H1 (cell line): ENCODE data around the gene KCTD17. TPM values are rescaled to one million over a fixed set of nuclear protein-coding genes. Genes with fewer than 3 reads are reported as not detected.

Experiments used
- CTCF ChIA-PET: fragments of 300-600 bp; sonication (Branson Sonifier 250); formaldehyde crosslinking; loops from one replicate; lab custom pipeline; 2021; ENCODE audit not compliant: partially characterized antibody; lab: Charles Lee
- POLR2A ChIA-PET: fragments of 300-600 bp; sonication (Branson Sonifier 250); formaldehyde crosslinking; loops from one replicate; lab custom pipeline; 2021; ENCODE audit warnings: inconsistent platforms; ENCODE audit not compliant: partially characterized antibody; lab: Charles Lee
- DNase-seq, 2 experiments: peaks; one replicate each; pipeline versions ENCODE4 v3.0.0 to v3.0.0-alpha.2; 2010 to 2022; ENCODE audit warnings: low spot score in 2 of 2, low read depth in 1 of 2, mixed read lengths in 1 of 2
- FAIRE-seq: peaks from 2 replicates; lab custom pipeline; 2011; peaks lifted over from hg19 to GRCh38; lab: Jason Lieb, UNC
- H2AFZ ChIP-seq: 2 replicates; pipeline ENCODE4 v1.8.1; 2012; ENCODE audit warnings: low read length, inconsistent platforms
- H2AK5ac ChIP-seq: 2 replicates; pipeline ENCODE4 v1.6.1; 2013; ENCODE audit warnings: low read depth, low read length
- H2BK120ac ChIP-seq: replicated peaks from 2 replicates; pipeline ENCODE3; 2013; ENCODE audit warnings: low read depth, low read length, inconsistent platforms
- H2BK12ac ChIP-seq: 2 replicates; pipeline ENCODE4 v1.6.1; 2013; ENCODE audit warnings: low read depth, low read length
- H2BK15ac ChIP-seq: 2 replicates; pipeline ENCODE4 v1.6.1; 2013; ENCODE audit warnings: low read length
- H2BK20ac ChIP-seq: 2 replicates; pipeline ENCODE4 v1.6.1; 2013; ENCODE audit warnings: low read length
- H2BK5ac ChIP-seq: 2 replicates; pipeline ENCODE4 v1.6.1; 2013; ENCODE audit warnings: low read depth, low read length
- H3K14ac ChIP-seq: 2 replicates; pipeline ENCODE4 v1.6.1; 2013; ENCODE audit warnings: inconsistent platforms; ENCODE audit not compliant: insufficient read length
- H3K18ac ChIP-seq: 2 replicates; pipeline ENCODE4 v1.6.1; 2013; ENCODE audit warnings: low read length; ENCODE audit errors: extremely low read depth
- H3K23ac ChIP-seq: 2 replicates; pipeline ENCODE4 v1.6.1; 2013; ENCODE audit warnings: inconsistent platforms; ENCODE audit not compliant: insufficient read length
- H3K23me2 ChIP-seq: 2 replicates; pipeline ENCODE4 v1.6.1; 2013; ENCODE audit warnings: low read depth, low read length
- H3K27ac ChIP-seq: 2 replicates; pipeline ENCODE4 v1.6.1; 2011; ENCODE audit warnings: low read depth, low read length, inconsistent platforms
- H3K27me3 ChIP-seq, 4 experiments: replicated peaks in 1 of 4; 1 replicate in 1 of 4; 2 replicates in 3 of 4; pipeline versions ENCODE4 v1.6.1 to v1.8.1; 2011 to 2013; ENCODE audit warnings: low read length in 3 of 4, mild to moderate bottlenecking in 3 of 4, inconsistent platforms in 2 of 4, mixed read lengths in 2 of 4, moderate library complexity in 1 of 4; ENCODE audit not compliant: control insufficient read depth in 3 of 4, insufficient read depth in 3 of 4; ENCODE audit errors: extremely low read depth in 1 of 4
- H3K36me3 ChIP-seq, 4 experiments: 2 replicates each; pipeline versions ENCODE4 v1.6.1 to v1.8.1; 2011 to 2013; ENCODE audit warnings: mild to moderate bottlenecking in 4 of 4, low read length in 3 of 4, moderate library complexity in 2 of 4, control low read depth in 1 of 4, inconsistent platforms in 1 of 4; ENCODE audit not compliant: insufficient read depth in 4 of 4, control insufficient read depth in 2 of 4
- H3K4ac ChIP-seq: replicated peaks from 2 replicates; pipeline ENCODE3; 2013; ENCODE audit warnings: low read length, low read depth, mixed read lengths, inconsistent platforms; ENCODE audit not compliant: insufficient read length
- H3K4me1 ChIP-seq, 4 experiments: replicated peaks in 1 of 4; 1 replicate in 1 of 4; 2 replicates in 3 of 4; pipeline versions ENCODE4 v1.6.1 to v1.8.1; 2011 to 2013; ENCODE audit warnings: low read length in 3 of 4, inconsistent platforms in 2 of 4, mixed read lengths in 1 of 4; ENCODE audit not compliant: insufficient read depth in 4 of 4, control insufficient read depth in 3 of 4
- H3K4me2 ChIP-seq, 2 experiments: 2 replicates each; pipeline versions ENCODE4 v1.6.1 to v1.8.1; 2011 to 2013; ENCODE audit warnings: low read depth in 2 of 2, low read length in 2 of 2, control low read depth in 1 of 2, inconsistent platforms in 1 of 2, mild to moderate bottlenecking in 1 of 2; ENCODE audit not compliant: insufficient read depth in 1 of 2
- H3K4me3 ChIP-seq, 4 experiments: fragments of 200-600, 300-600 bp in 1 of 4; sonication (generic), shearing (Covaris generic), sonication (Bioruptor Twin) in 1 of 4; 2 replicates each; pipeline versions ENCODE4 v1.5.1 to v1.8.1; 2011 to 2016; ENCODE audit warnings: low read length in 4 of 4, low read depth in 3 of 4, control low read depth in 2 of 4, inconsistent platforms in 2 of 4, mild to moderate bottlenecking in 2 of 4, mixed read lengths in 1 of 4, moderate library complexity in 1 of 4; ENCODE audit not compliant: insufficient read depth in 2 of 4; ENCODE audit errors: extremely low read depth in 1 of 4
- H3K56ac ChIP-seq: replicated peaks from 2 replicates; pipeline ENCODE3; 2013; ENCODE audit warnings: low read depth, mild to moderate bottlenecking, mixed read lengths, low read length, inconsistent platforms; ENCODE audit not compliant: insufficient read length
- H3K79me1 ChIP-seq: 2 replicates; pipeline ENCODE4 v1.6.1; 2013; ENCODE audit warnings: low read depth, low read length, control low read depth
- H3K79me2 ChIP-seq, 2 experiments: 2 replicates each; pipeline versions ENCODE4 v1.6.1 to v1.8.1; 2012 to 2013; ENCODE audit warnings: low read length in 2 of 2, mild to moderate bottlenecking in 2 of 2, inconsistent platforms in 1 of 2; ENCODE audit not compliant: insufficient read depth in 2 of 2, control insufficient read depth in 1 of 2
- H3K9ac ChIP-seq, 4 experiments: replicated peaks in 1 of 4; 1 replicate in 1 of 4; 2 replicates in 3 of 4; pipeline versions ENCODE4 v1.6.1 to v1.8.1; 2011 to 2013; ENCODE audit warnings: low read depth in 3 of 4, low read length in 3 of 4, control low read depth in 2 of 4, mild to moderate bottlenecking in 2 of 4, moderate library complexity in 2 of 4, inconsistent platforms in 1 of 4; ENCODE audit errors: extremely low read depth in 1 of 4
- H3K9me3 ChIP-seq, 2 experiments: 2 replicates each; pipeline versions ENCODE4 v1.6.1 to v1.8.1; 2012 to 2013; ENCODE audit warnings: mild to moderate bottlenecking in 2 of 2, moderate library complexity in 2 of 2, control low read depth in 1 of 2, inconsistent platforms in 1 of 2, low read depth in 1 of 2, low read length in 1 of 2, mixed read lengths in 1 of 2; ENCODE audit not compliant: insufficient read depth in 2 of 2
- H4K20me1 ChIP-seq, 2 experiments: replicated peaks in 1 of 2; 2 replicates each; pipeline versions ENCODE3 to v1.8.1; 2011 to 2013; ENCODE audit warnings: inconsistent platforms in 2 of 2, low read length in 2 of 2, mild to moderate bottlenecking in 1 of 2; ENCODE audit not compliant: insufficient read depth in 2 of 2, control insufficient read depth in 1 of 2
- H4K5ac ChIP-seq: 2 replicates; pipeline ENCODE4 v1.6.1; 2013; ENCODE audit warnings: low read length, low read depth, mixed read lengths, inconsistent platforms; ENCODE audit not compliant: insufficient read length
- H4K8ac ChIP-seq: 2 replicates; pipeline ENCODE4 v1.8.0; 2013; ENCODE audit warnings: mild to moderate bottlenecking, moderate library complexity, low read length, inconsistent platforms; ENCODE audit not compliant: insufficient read depth; ENCODE audit errors: extremely low read depth
- H4K91ac ChIP-seq: replicated peaks from 2 replicates; pipeline ENCODE3; 2013; ENCODE audit warnings: low read length, mixed read lengths, inconsistent platforms; ENCODE audit not compliant: insufficient read length
- BCL11A ChIP-seq, 2 experiments: IDR thresholded peaks; one replicate each; pipeline ENCODE4 v1.6.1; 2011; ENCODE audit warnings: low read depth in 2 of 2, low read length in 2 of 2, mild to moderate bottlenecking in 2 of 2
- CBX5 ChIP-seq: fragments of 300-800, 300-1000 bp; sonication (generic); IDR thresholded peaks from 2 replicates; pipeline ENCODE4 v1.7.1; 2016; ENCODE audit warnings: antibody characterized with exemption, low read length, low read depth
- CEBPB ChIP-seq: IDR thresholded peaks from 2 replicates; pipeline ENCODE4 v1.6.1; 2012; ENCODE audit warnings: low read depth, low read length
- CHD2 ChIP-seq: IDR thresholded peaks from 2 replicates; pipeline ENCODE4 v1.6.1; 2012; ENCODE audit warnings: low read length, improper control_type of control experiment
- FOSL1 ChIP-seq: IDR thresholded peaks from 2 replicates; pipeline ENCODE4 v1.6.1; 2011; ENCODE audit warnings: mild to moderate bottlenecking, low read depth, low read length, moderate library complexity; ENCODE audit not compliant: insufficient read depth
- HDAC6 ChIP-seq: IDR thresholded peaks from one replicate; pipeline ENCODE4 v1.7.1; 2012; ENCODE audit warnings: low read depth, mild to moderate bottlenecking, inconsistent platforms, low read length, moderate library complexity
- JUND ChIP-seq: IDR thresholded peaks from 2 replicates; pipeline ENCODE4 v1.6.1; 2011; ENCODE audit warnings: mild to moderate bottlenecking, improper control_type of control experiment, low read length
- PHF8 ChIP-seq: fragments of 200-600 bp; sonication (generic); conservative IDR thresholded peaks from 2 replicates; pipeline ENCODE4 v1.7.1; 2012; ENCODE audit warnings: low read depth, mild to moderate bottlenecking, inconsistent platforms, low read length, moderate library complexity
- POLR2AphosphoS5 ChIP-seq: IDR thresholded peaks from 2 replicates; pipeline ENCODE4 v1.6.1; 2011; ENCODE audit warnings: low read depth, low read length
- RBBP5 ChIP-seq: IDR thresholded peaks from 2 replicates; pipeline ENCODE4 v1.7.1; 2012; ENCODE audit warnings: low read depth, mild to moderate bottlenecking, inconsistent platforms, low read length, moderate library complexity, borderline replicate concordance
- RNF2 ChIP-seq: fragments of 200-900, 300-1000 bp; sonication (generic); IDR thresholded peaks from 2 replicates; pipeline ENCODE4 v1.7.1; 2016; ENCODE audit warnings: borderline replicate concordance, low read depth, mild to moderate bottlenecking, antibody characterized with exemption, low read length; ENCODE audit not compliant: poor library complexity, severe bottlenecking; ENCODE audit errors: missing control alignments
- WGBS, 2 experiments: shearing (Covaris generic) in 1 of 2; methylation state at CpG; one replicate each; pipeline versions ENCODE4 v1.1.6 to v1.1.7; 2013 to 2015; ENCODE audit warnings: low lambda C conversion rate in 2 of 2, mixed read lengths in 2 of 2, inconsistent platforms in 1 of 2, low coverage in 1 of 2, missing lambda C conversion rate in 1 of 2; ENCODE audit not compliant: insufficient replicate concordance in 2 of 2, insufficient coverage in 1 of 2, insufficient read length in 1 of 2; ENCODE audit errors: extremely low coverage in 1 of 2, missing lambda C conversion rate in 1 of 2; 5-methylcytosine and 5-hydroxymethylcytosine counted together
- polyA plus RNA-seq, 7 experiments: library from polyadenylated mRNA; depleted of rRNA in 3 of 7; stranded (reverse) in 5 of 7; unstranded in 2 of 7; fragments of >200 nt in 5 of 7; fragments of 200-250 nt in 2 of 7; gene quantifications; 1 replicate in 5 of 7; 2 replicates in 1 of 7; 4 replicates in 1 of 7; pipeline versions ENCODE4 v1.2.1 to v1.2.3, GENCODE V29; 2011 to 2013; ENCODE audit warnings: missing spikeins in 2 of 7, mixed read lengths in 2 of 7
- total RNA-seq: library from RNA; stranded (reverse); fragmentation: NEBNext Ultra II Directional; extraction: Animal tissue kit (Norgen Biotek cat#: 25700); gene quantifications from 2 replicates; pipeline ENCODE4 v1.2.1, GENCODE V29; 2021
- TF ChIP-seq, protein P1 (sequence below), 3 experiments: IDR thresholded peaks; 1 replicate in 2 of 3; 2 replicates in 1 of 3; pipeline versions ENCODE4 v1.5.1 to v1.6.1; 2011; ENCODE audit warnings: low read length in 3 of 3, mild to moderate bottlenecking in 3 of 3, inconsistent platforms in 2 of 3, low read depth in 1 of 3, moderate library complexity in 1 of 3; ENCODE audit not compliant: insufficient read depth in 1 of 3; ENCODE audit errors: control extremely low read depth in 1 of 3

The KCTD17 gene
- total and polyA plus RNA-seq, 2 of the 8 experiments (the other 6 are each of a cell fraction or from before 2014, with no cell fraction given) = 39.4 to 44.0 TPM

DNA sequence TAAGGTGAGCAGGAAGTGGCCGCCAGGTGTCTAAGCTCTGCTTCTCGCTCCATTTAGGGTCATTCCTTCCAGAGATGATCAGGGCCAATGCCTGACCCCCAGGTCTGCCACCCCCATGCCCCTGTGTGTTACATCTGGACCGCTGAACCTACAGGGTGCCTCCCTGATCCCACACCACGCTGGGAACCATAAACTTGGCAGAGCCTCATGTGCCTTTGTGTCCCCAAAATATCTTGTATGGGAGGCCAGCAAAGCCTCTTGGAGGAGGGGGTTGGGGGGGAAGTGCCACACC lies 36.0 kb upstream of the KCTD17 start:
- H2BK15ac ChIP-seq = no peak overlapping the region
- H4K91ac ChIP-seq = no peak overlapping the region
- H2BK12ac ChIP-seq = no peak overlapping the region
- no peak overlapping the region for H3K4ac ChIP-seq
- H3K23me2 ChIP-seq = peaks cover 11% of the 10 kb centered on the region
- no peak overlapping the region for H3K18ac ChIP-seq
- H3K9ac ChIP-seq = no peak overlapping the region
- no peak overlapping the region for H4K8ac ChIP-seq
- no peak overlapping the region for H2BK120ac ChIP-seq
- no peak overlapping the region for H2BK5ac ChIP-seq
- FAIRE-seq (no peak), DNase-seq (no peak)
- peaks cover 0 to 13% (median 1%) of the 10 kb centered on the region in 4 experiments; a peak in 2 of 8 replicates for H3K36me3 ChIP-seq
- H4K20me1 ChIP-seq = peaks cover 6 to 27% of the 10 kb centered on the region in 2 experiments
- H3K4me2 ChIP-seq = no peak overlapping the region
- no peak overlapping the region for H3K23ac ChIP-seq
- peaks cover 0 to 14% of the 10 kb centered on the region in 2 experiments; a peak in 2 of 4 replicates for H3K79me2 ChIP-seq
- no peak overlapping the region for H2AK5ac ChIP-seq
- peaks cover 0 to 18% (median 7%) of the 10 kb centered on the region in 4 experiments; a peak in 6 of 7 replicates for H3K4me1 ChIP-seq
- no peak overlapping the region for H3K56ac ChIP-seq
- no peak overlapping the region for H2AFZ ChIP-seq
- no peaks in the 10 kb centered on the region; the same call in 1 of the 2 replicates for H3K79me1 ChIP-seq
- ChIA-PET POLR2A (interaction anchor here (0.8 to 1.3 kb wide), 4 partner anchors 9 to 44 kb away, joined by 3 to 5 read pairs (median 4); no protein-coding TSS in a partner anchor), CTCF (interaction anchor here (0.9 to 1.8 kb wide), 6 partner anchors 14 to 39 kb away, joined by 3 to 5 read pairs (median 4); no protein-coding TSS in a partner anchor)
- no peak overlapping the region for H4K5ac ChIP-seq
- H3K14ac ChIP-seq = no peak overlapping the region
- no peak overlapping the region for H3K4me3 ChIP-seq
- no peaks in the 10 kb centered on the region for H3K27me3 ChIP-seq
- no peak overlapping the region for H2BK20ac ChIP-seq
- no peak overlapping the region for H3K27ac ChIP-seq
- WGBS, 2 experiments = 87% methylated on average over 4 of the region's 4 CpGs; no CpG with 5 or more reads in 1 of the 2 experiments
- H3K9me3 ChIP-seq = no peaks in the 10 kb centered on the region
- TF ChIP-seq JUND = no peak
- no peak for TF ChIP-seq CBX5
- TF ChIP-seq RNF2 = no peak
- no peak for TF ChIP-seq POLR2AphosphoS5
- TF ChIP-seq, protein P1, sequence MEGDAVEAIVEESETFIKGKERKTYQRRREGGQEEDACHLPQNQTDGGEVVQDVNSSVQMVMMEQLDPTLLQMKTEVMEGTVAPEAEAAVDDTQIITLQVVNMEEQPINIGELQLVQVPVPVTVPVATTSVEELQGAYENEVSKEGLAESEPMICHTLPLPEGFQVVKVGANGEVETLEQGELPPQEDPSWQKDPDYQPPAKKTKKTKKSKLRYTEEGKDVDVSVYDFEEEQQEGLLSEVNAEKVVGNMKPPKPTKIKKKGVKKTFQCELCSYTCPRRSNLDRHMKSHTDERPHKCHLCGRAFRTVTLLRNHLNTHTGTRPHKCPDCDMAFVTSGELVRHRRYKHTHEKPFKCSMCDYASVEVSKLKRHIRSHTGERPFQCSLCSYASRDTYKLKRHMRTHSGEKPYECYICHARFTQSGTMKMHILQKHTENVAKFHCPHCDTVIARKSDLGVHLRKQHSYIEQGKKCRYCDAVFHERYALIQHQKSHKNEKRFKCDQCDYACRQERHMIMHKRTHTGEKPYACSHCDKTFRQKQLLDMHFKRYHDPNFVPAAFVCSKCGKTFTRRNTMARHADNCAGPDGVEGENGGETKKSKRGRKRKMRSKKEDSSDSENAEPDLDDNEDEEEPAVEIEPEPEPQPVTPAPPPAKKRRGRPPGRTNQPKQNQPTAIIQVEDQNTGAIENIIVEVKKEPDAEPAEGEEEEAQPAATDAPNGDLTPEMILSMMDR (IDR thresholded peaks at IDR 0.05; ENCODE audit: control extremely low read depth in 1 of 3, insufficient read depth in 1 of 3, low read depth in 1 of 3, low read length in 3 of 3) = no peak
- no peak for TF ChIP-seq RBBP5
- TF ChIP-seq CEBPB = no peak
- no peak for TF ChIP-seq PHF8
- no peak for TF ChIP-seq FOSL1
- no peak for TF ChIP-seq CHD2
- no peak for TF ChIP-seq BCL11A (IDR thresholded peaks at IDR 0.05; ENCODE audit: low read depth in 2 of 2, low read length in 2 of 2)
- no peak for TF ChIP-seq HDAC6
